ENCODE results near the gene ZDHHC8. TPM values are rescaled to one million over a fixed set of nuclear protein-coding genes. Genes with fewer than 3 reads are reported as not detected.

Gene ZDHHC8
- total RNA-seq, 1 experiment from 2014 or later, result 11.5 TPM

GRCh38 chr22:20140521-20140964, 8.9 kb downstream of the ZDHHC8 start:
- H2AFZ ChIP-seq (ENCODE audit: low read length), result no peak overlapping the region
- no peak for DNase-seq
- peaks cover 13% of the 10 kb centered on the region; the same call in 1 of the 2 replicates for H4K20me1 ChIP-seq (ENCODE audit: insufficient read depth, low read depth, low read length)
- H3K9ac ChIP-seq (ENCODE audit: low read length), result no peak overlapping the region
- no peaks in the 10 kb centered on the region for H3K27me3 ChIP-seq (ENCODE audit: low read length)
- H3K9me3 ChIP-seq (ENCODE audit: low read length), result no peaks in the 10 kb centered on the region
- no peaks in the 10 kb centered on the region for H3K9me2 ChIP-seq (replicated peaks; ENCODE audit: insufficient read depth, low read length)
- H3K36me3 ChIP-seq (ENCODE audit: insufficient read depth, low read length), result no peaks in the 10 kb centered on the region
- H3K4me1 ChIP-seq (ENCODE audit: low read length), result peaks cover 14% of the 10 kb centered on the region
- H3K4me3 ChIP-seq (ENCODE audit: low read length), result no peak overlapping the region
- no peak overlapping the region for H3K27ac ChIP-seq (ENCODE audit: low read length)
- H3K4me2 ChIP-seq (ENCODE audit: low read depth, low read length, poor library complexity, severe bottlenecking), result no peak overlapping the region
- no peaks in the 10 kb centered on the region for H3K79me2 ChIP-seq (ENCODE audit: low read length)

DNA sequence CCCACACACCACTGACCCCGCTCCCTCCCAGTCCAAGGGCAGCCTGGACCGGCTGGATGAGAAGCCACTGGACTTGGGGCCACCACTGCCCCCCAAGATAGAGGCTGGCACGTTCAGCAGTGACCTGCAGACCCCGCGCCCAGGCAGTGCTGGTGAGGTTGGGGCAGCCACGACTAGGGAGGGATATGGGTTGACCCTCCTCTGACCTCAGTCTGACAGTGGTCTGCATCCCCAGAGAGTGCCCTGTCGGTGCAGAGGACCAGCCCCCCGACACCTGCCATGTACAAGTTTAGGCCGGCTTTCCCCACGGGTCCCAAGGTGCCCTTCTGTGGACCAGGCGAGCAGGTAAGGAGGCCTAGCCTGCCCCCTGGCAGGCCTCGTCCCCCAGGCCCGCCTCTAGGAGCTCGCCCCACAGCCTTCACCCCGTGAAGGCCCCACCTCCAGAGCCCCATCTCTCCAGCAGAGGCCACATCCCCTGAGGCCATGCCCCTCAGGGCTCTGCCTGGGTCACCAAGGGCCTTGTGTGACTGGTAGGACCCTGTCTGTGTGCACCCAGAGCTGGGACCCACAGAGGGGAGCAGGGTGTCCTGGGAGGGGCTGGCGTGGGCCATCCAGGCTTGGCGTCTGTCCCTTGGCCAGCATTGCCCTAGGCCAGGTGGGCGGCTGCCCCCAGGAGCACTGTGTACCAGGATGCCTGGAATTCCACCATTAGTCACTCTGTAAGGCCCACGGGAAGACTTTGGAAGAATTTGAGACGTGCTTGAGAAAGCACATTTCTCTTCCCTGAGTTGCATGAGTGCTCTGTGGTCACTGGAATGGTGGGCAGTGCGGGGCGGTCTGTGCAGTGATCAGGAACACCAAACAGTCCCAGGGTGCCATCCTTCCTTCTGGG, 9.8 kb downstream of the ZDHHC8 start:
- Histone ChIP-seq H3K4me2 (ENCODE audit: low read depth, low read length, poor library complexity, severe bottlenecking) (no peak overlapping the region), H3K36me3 (ENCODE audit: insufficient read depth, low read length) (no peaks in the 10 kb centered on the region), H3K27ac (ENCODE audit: low read length) (no peak overlapping the region), H3K9me3 (ENCODE audit: low read length) (no peaks in the 10 kb centered on the region), H4K20me1 (ENCODE audit: insufficient read depth, low read depth, low read length) (peaks cover 9% of the 10 kb centered on the region; the same call in 1 of the 2 replicates), H3K79me2 (ENCODE audit: low read length) (no peaks in the 10 kb centered on the region), H3K9ac (ENCODE audit: low read length) (no peak overlapping the region), H3K9me2 (replicated peaks; ENCODE audit: insufficient read depth, low read length) (no peaks in the 10 kb centered on the region), H3K4me3 (ENCODE audit: low read length) (no peak overlapping the region), H3K4me1 (ENCODE audit: low read length) (peaks cover 11% of the 10 kb centered on the region), H3K27me3 (ENCODE audit: low read length) (no peaks in the 10 kb centered on the region), H2AFZ (ENCODE audit: low read length) (no peak overlapping the region)
- DNase-seq, result no peak

GRCh38 chr22:20142711-20143621, 11.4 kb downstream of the ZDHHC8 start:
- Histone ChIP-seq H3K4me1 (ENCODE audit: low read length) (peaks cover 7% of the 10 kb centered on the region), H4K20me1 (ENCODE audit: insufficient read depth, low read depth, low read length) (peaks cover 5% of the 10 kb centered on the region; the same call in 1 of the 2 replicates), H3K36me3 (ENCODE audit: insufficient read depth, low read length) (no peaks in the 10 kb centered on the region), H3K4me2 (ENCODE audit: low read depth, low read length, poor library complexity, severe bottlenecking) (no peak overlapping the region), H3K9me2 (replicated peaks; ENCODE audit: insufficient read depth, low read length) (no peaks in the 10 kb centered on the region), H3K27ac (ENCODE audit: low read length) (no peak overlapping the region), H3K4me3 (ENCODE audit: low read length) (no peak overlapping the region), H3K9ac (ENCODE audit: low read length) (no peak overlapping the region), H2AFZ (ENCODE audit: low read length) (no peak overlapping the region), H3K27me3 (ENCODE audit: low read length) (no peaks in the 10 kb centered on the region), H3K9me3 (ENCODE audit: low read length) (no peaks in the 10 kb centered on the region), H3K79me2 (ENCODE audit: low read length) (no peaks in the 10 kb centered on the region)
- no peak for DNase-seq

GRCh38 chr22:20143883-20144665, 12.5 kb downstream of the ZDHHC8 start:
- Histone ChIP-seq H3K27ac (ENCODE audit: low read length) (no peak overlapping the region), H3K27me3 (ENCODE audit: low read length) (no peaks in the 10 kb centered on the region), H3K9me3 (ENCODE audit: low read length) (no peaks in the 10 kb centered on the region), H3K4me1 (ENCODE audit: low read length) (peaks cover 7% of the 10 kb centered on the region; the same call in 1 of the 2 replicates), H3K79me2 (ENCODE audit: low read length) (no peaks in the 10 kb centered on the region), H3K9me2 (replicated peaks; ENCODE audit: insufficient read depth, low read length) (no peaks in the 10 kb centered on the region), H3K36me3 (ENCODE audit: insufficient read depth, low read length) (no peaks in the 10 kb centered on the region), H3K9ac (ENCODE audit: low read length) (no peak overlapping the region), H3K4me3 (ENCODE audit: low read length) (no peak overlapping the region), H4K20me1 (ENCODE audit: insufficient read depth, low read depth, low read length) (peaks cover 4% of the 10 kb centered on the region; the same call in 1 of the 2 replicates), H2AFZ (ENCODE audit: low read length) (no peak overlapping the region), H3K4me2 (ENCODE audit: low read depth, low read length, poor library complexity, severe bottlenecking) (no peak overlapping the region)
- DNase-seq, result no peak

DNA sequence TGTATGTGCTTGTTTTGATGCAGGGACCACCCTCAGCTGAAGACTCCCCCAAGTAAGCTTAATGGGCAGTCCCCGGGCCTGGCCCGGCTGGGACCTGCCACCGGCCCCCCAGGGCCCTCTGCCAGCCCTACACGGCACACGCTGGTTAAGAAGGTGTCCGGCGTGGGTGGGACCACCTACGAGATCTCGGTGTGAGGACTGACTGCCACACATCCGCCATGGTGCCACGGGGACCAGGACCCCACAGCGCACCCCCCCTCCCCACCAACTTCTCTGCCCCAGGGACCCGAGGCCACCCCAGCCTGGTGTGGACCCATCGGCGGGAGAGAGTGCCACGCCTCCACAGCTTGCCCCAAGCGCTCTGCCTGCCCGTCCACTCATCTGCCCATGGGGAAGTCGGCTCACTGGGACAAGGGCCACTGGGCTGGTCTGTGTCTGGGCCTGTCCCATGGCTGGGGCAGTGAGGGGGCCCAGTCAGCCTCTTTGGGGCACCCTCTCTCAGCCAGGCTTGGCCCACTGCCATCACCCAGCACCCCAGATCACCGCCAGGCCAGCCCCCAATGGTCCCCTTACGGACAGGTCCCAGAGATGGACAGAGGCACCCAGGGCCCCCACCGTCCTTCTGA, 13.7 kb downstream of the ZDHHC8 start:
- Histone ChIP-seq H3K79me2 (ENCODE audit: low read length) (no peaks in the 10 kb centered on the region), H4K20me1 (ENCODE audit: insufficient read depth, low read depth, low read length) (peaks cover 4% of the 10 kb centered on the region; the same call in 1 of the 2 replicates), H3K4me2 (ENCODE audit: low read depth, low read length, poor library complexity, severe bottlenecking) (no peak overlapping the region), H3K9ac (ENCODE audit: low read length) (no peak overlapping the region), H3K9me3 (ENCODE audit: low read length) (no peaks in the 10 kb centered on the region), H2AFZ (ENCODE audit: low read length) (no peak overlapping the region), H3K4me1 (ENCODE audit: low read length) (peaks cover 12% of the 10 kb centered on the region), H3K36me3 (ENCODE audit: insufficient read depth, low read length) (no peaks in the 10 kb centered on the region), H3K4me3 (ENCODE audit: low read length) (no peak overlapping the region), H3K9me2 (replicated peaks; ENCODE audit: insufficient read depth, low read length) (no peaks in the 10 kb centered on the region), H3K27me3 (ENCODE audit: low read length) (no peaks in the 10 kb centered on the region), H3K27ac (ENCODE audit: low read length) (no peak overlapping the region)
- DNase-seq, result no peak

DNA sequence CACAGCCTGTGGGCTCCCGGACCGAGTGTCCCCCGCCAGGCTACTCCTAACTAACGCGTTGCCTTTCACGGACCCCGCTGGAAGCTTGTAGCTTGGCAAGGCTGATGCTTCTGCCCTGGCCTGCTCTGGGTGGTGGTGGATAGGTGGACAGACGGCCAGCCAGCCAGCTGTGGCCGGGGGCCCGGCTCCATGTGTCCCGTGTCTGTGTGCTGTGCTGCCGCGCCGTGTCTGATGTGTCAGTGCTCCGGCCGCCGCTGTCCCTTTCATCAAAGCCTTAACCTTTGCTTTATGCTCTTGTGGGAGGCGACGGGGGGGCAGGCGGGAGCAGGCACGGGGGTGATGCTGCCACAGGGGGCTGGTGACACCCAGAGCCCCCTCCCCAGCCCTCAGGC, 14.2 kb downstream of the ZDHHC8 start:
- no peaks in the 10 kb centered on the region for H3K36me3 ChIP-seq (ENCODE audit: insufficient read depth, low read length)
- no peaks in the 10 kb centered on the region for H3K79me2 ChIP-seq (ENCODE audit: low read length)
- H3K4me1 ChIP-seq (ENCODE audit: low read length), result peaks cover 12% of the 10 kb centered on the region
- H3K27me3 ChIP-seq (ENCODE audit: low read length), result no peaks in the 10 kb centered on the region
- H3K9me2 ChIP-seq (replicated peaks; ENCODE audit: insufficient read depth, low read length), result no peaks in the 10 kb centered on the region
- H4K20me1 ChIP-seq (ENCODE audit: insufficient read depth, low read depth, low read length), result peaks cover 4% of the 10 kb centered on the region; the same call in 1 of the 2 replicates
- no peak overlapping the region for H3K4me2 ChIP-seq (ENCODE audit: low read depth, low read length, poor library complexity, severe bottlenecking)
- no peak overlapping the region for H2AFZ ChIP-seq (ENCODE audit: low read length)
- H3K4me3 ChIP-seq (ENCODE audit: low read length), result no peak overlapping the region
- no peak overlapping the region for H3K9ac ChIP-seq (ENCODE audit: low read length)
- no peak overlapping the region for H3K27ac ChIP-seq (ENCODE audit: low read length)
- no peaks in the 10 kb centered on the region for H3K9me3 ChIP-seq (ENCODE audit: low read length)
- DNase-seq, result no peak

DNA sequence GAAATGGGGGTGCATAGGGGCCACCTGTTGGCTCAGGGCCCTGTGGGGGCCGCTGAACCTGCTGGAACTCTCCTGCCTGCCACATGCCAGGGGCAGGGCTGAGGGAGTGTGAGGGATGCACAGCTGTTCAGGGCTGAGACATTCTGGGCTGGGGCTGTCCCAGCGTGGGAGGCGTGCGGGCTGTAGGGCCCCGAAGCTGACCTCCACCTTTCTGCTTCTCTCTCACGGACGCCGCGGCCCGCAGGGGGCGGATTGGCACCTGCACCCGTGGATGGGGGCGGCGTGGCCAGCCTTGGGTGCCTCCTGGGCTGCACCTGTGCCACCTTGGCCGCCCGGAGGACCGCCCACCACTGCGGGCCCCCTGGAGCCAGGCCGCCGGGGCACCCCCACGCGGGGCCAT, 15.2 kb downstream of the ZDHHC8 start:
- DNase-seq, result no peak
- no peak overlapping the region for H3K9ac ChIP-seq (ENCODE audit: low read length)
- no peak overlapping the region for H3K4me2 ChIP-seq (ENCODE audit: low read depth, low read length, poor library complexity, severe bottlenecking)

More for the DNA sequence above, 15.2 kb downstream of the ZDHHC8 start:
- Histone ChIP-seq H3K9me2 (replicated peaks; ENCODE audit: insufficient read depth, low read length) (no peaks in the 10 kb centered on the region), H2AFZ (ENCODE audit: low read length) (no peak overlapping the region), H3K36me3 (ENCODE audit: insufficient read depth, low read length) (no peaks in the 10 kb centered on the region), H4K20me1 (ENCODE audit: insufficient read depth, low read depth, low read length) (peaks cover 4% of the 10 kb centered on the region; the same call in 1 of the 2 replicates), H3K4me3 (ENCODE audit: low read length) (no peak overlapping the region), H3K9me3 (ENCODE audit: low read length) (no peaks in the 10 kb centered on the region), H3K27ac (ENCODE audit: low read length) (no peak overlapping the region), H3K79me2 (ENCODE audit: low read length) (no peaks in the 10 kb centered on the region), H3K27me3 (ENCODE audit: low read length) (no peaks in the 10 kb centered on the region), H3K4me1 (ENCODE audit: low read length) (peaks cover 12% of the 10 kb centered on the region)

Measured in Karpas-422 (cell line).